ENCODE results near the gene MRPL42.
A peak's percentile ranks its signal among the peaks of the same experiment; 100 is the strongest.
"Not testable (repeated sequence)": the region's sequence is repeated elsewhere in the genome, so short reads cannot be mapped to it uniquely, and the experiment has no call there.

Gene MRPL42

DNA sequence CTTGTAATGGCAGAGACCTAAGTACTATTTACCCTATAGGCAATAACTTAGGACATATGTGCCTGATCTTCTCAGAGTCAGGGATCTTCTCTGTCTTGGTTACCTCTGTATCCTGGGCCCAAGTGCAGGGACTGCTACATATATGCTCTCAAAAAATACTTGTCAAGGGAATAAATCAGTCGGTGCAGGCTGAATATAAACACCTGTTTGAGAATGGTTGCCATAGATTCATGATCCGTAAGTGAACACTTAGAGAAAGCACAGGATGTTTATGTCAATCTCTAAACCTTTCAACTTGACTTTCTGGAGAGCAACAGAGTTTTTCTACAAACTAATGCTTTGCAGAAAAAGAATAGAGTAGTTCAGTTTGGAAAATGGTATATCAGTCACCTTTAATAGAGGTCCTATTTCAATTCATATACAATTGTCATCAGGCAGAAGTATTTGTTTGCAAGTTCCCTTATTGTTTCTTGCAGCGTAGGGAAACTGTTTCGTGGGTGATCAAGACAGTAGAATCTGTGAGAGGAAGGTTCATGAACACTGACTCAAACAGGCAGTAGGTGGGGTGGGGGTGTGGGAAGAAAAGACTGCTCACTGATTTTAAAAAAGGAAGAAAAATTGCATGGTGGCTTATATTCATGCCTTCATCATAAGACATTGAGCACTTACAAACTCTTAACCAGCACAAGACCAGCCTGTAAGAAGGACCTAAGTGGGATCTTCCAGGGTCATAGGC, 19.6 kb upstream of the MRPL42 start:
- no peak for DNase-seq

DNA sequence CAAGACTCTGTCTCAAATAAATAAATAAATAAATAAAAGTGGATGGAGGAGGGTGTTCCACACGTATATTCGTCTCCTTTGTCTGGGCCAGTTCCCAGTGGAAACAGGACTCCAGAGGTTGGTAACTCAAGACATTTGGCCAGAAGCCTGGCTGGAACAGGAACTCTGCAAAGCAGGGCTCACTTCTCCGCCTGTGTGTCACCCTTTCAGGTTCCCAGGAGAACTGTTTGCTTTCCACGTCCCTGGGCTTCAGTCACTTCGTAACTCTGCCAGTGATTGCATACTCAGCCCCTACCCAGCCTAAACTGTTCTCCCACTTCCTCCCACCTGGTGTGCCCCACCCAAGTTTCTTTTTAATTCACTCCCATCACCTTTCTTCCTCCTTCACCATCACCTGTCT, 18.5 kb upstream of the MRPL42 start:
- no peak for DNase-seq

DNA sequence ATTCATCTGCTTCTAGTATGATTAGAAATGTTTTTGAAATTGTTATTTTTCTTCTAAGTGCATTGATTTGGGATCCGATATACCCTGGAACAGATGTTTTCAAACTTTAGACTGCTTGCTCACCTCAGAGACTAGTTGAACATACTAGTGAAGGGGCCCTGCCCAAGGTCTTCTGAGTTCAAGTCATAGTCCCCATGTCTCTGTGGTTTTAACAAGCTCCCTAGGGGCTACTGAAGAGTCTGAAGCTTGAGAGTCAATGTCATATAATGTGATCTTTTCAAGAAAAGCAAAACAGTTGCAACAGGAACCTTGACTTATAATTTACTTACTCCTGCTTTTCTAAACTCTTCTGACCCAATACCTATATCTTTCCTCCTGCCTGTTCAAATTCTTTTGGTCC, 18.0 kb upstream of the MRPL42 start:
- no peak for DNase-seq

DNA sequence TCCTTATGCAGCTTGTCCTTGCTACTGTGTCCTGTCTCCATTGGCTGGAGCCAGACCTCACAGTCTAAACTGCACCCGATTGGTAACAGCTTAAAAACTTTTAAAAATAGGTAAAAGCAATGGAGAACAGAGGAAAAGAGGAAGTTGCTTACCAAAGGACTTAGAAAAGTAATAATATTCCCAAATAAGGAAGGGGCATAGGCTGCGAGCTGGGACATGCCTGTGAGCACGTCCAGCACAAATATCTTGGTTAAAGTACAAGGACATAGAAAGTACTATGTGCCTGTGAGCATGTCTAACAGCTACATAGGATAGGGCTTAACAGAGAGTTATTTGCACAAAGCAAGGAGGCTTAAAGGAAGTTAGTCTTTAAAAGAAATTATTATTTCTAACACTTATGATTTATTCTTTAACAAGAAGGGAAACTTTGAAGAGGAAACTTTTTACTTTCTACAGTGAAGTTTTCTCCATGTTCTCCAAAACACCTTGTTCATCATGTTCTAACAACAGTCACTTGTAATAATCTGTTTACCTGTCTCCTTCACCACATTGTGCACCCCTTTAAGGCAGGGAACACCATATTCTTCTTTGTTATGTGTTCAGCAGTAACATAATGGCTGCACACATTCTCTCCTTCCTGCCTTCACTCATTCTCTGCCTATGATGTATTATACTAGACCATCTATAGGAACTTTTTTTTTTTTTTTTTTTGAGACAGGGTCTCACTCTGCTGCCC, 15.7 kb upstream of the MRPL42 start:
- DNase-seq, result no peak

DNA sequence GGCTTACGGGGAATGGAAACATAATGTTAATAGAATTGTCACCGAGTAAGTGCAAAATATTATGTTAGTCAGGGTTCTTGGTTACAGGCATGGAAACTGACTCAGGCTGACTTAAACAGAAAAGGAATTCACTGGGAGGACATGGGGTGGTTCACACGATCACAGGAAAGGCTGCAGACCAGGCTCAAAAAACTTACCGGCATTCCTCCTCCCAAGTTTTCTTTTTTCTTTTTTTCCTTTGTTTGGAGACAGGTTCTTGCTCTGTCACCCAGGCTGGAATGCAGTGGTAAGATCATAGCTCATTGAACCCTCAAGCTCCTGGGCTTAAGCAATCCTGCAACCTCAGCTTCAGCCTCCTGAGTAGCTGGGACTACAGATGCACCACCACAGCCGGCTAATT, 13.7 kb upstream of the MRPL42 start:
- DNase-seq, result no peak

DNA sequence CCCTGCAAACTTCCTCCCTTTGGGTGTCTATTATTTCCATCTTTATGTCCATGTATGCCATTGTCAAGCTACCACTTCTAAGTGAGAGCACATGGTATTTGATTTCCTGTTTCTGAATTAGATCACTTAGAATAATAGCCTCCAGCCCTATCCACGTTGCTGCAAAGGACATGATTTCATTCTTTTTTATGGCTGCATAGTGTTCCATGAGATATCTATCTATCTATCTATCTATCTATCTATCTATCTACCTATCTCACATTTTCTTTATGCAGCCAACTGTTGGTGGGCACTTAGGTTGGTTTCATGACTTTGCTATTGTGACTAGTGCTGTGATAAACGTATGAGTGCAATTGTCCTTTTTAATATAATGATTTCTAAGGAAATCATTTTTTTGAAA, 11.2 kb upstream of the MRPL42 start:
- DNase-seq, result no peak

DNA sequence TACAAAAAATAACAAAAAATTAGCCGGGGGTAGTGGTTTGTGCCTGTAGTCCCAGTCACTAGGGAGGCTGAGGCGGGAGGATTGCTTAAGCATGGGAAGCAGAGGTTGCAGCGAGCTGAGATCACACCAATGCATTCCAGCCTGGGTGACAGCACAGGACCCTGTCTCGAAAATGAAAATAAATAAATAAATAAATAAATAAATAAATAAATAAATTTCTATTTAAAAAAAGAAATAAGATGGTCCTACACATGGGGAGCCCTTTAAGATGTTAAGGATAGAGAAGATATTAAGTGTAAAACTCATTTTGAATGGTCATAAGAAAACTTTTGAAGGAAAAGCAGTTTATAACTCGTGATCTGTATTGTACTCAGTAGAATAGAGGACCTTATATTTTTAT, 8.2 kb upstream of the MRPL42 start:
- DNase-seq, result no peak

DNA sequence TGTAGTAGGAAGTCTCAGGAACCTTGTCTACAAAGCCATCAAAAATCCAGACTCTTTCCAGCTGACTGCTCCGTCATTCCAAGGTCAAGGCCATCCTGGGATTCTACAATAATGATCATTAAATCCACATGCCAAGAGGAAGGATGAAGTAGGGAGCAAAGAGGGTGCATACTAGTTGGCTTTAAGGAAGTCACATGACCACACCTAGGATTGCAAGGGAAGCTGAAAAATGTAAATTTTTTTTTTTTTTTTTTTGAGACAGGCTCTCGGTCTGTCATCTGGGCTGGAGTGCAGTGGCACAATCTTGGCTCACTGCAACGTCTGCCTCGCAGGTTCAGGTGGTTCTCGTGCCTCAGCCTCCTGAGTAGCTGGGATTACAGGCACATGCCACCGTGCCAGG, 7.3 kb upstream of the MRPL42 start:
- no peak for DNase-seq

DNA sequence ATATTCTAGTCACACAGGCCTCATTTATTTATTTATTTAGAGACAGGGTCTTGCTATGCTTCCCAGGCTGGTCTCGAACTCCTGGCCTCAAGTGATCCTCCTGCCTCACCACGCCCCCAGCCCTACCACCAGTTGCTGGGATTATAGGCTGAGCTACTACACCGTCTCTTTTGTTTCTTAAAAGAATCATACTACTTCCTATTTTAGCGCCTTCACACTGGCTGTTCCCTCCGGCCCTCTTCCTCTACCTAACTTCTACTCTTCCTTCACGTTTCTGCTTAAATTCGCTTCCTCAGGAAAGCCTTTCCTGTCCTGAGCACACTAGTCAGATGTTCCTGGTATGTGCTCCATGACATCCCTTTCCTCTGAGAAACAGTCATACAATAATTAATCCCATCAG, 6.4 kb upstream of the MRPL42 start:
- DNase-seq, result no peak

DNA sequence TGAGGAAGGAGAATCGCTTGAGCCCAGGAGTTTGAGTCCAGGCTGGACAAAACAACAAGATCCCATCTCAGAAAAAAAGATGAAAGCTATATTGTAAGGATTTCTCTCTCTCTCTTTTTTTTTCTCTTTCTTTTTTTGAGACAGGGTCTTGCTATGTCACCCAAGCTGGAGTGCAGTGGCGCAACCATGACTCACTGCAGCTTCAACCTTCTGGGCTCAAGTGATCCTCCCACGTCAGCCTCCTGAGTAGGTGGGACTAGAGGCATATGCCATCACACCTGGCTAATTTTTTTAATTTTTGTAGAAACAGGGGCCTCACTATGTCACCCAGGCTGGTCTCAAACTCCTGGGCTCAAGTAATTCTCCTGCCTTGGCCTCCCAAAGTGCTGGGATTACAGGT, 5.8 kb upstream of the MRPL42 start:
- DNase-seq, result peak; percentile 12

DNA sequence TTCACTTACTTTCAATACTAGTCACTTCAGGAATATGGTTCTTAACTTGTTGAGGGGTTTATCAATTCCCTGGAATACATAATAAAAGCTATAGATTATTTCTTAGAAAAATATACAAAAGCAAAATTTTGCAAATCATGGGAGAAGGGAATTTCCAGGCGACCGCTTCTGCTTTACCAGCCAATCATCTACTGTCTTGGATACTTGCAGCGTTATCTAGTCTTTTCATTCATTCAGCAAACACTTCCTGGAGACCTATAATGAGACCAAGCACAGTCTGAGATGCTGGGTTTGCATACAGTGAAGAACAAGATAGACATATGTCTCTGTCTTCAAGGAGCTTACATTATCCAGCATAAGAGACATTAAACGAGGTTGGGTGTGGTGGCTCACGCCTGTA, 1.5 kb upstream of the MRPL42 start:
- no peak for DNase-seq

DNA sequence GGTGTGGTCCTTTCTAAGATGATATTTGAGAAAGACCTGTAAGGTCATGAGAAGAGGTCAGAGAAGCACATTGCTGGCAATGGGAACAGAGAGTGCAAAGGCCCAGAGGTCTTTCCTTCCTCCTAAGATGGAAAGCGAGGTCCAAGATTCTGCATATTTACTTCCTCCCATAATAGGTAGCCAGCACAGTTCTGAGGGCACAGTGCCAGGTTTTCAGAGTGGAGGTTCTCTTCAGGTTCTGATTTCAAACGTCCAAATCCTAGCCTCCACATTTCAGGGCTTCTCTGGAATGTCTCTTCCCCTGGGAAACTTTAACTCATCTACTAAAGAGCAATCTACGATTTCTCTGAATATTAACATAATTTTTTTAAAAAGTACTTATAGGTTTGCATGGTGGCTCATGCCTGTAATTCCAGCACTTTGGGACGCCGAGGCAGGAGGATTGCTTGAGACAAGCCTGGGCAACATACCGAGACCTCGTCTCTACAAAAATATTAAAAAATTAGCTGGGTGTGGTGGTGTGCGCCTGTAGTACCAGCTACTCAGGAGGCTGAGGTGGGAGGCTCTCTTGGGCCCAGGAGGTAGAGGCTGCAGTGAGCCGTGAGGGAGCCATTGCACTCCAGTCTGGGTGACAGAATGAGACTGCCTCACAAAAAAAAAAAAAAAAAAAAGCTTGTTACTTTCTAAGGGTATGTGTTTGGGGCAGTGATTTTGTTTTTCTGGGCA, 526 bp upstream of the MRPL42 start:
- DNase-seq, result no peak

DNA sequence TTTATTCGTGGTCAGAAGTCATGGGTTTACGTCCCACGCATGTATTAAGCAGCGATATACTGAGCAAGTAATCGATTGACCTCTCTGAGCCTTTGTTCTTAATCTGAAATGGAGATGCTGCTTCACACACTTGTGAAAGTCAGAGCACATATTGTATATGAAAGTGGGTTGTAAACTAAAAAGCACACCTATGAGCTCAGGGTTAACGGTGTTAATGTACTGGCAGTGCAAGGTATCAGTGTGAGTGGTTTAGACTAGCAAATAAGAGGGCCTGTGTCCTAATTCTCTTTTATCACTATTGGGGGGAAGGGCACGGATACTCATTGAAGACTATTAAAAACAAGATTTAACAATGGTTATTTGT, 676 bp downstream of the MRPL42 start:
- peak; percentile 64 for DNase-seq

DNA sequence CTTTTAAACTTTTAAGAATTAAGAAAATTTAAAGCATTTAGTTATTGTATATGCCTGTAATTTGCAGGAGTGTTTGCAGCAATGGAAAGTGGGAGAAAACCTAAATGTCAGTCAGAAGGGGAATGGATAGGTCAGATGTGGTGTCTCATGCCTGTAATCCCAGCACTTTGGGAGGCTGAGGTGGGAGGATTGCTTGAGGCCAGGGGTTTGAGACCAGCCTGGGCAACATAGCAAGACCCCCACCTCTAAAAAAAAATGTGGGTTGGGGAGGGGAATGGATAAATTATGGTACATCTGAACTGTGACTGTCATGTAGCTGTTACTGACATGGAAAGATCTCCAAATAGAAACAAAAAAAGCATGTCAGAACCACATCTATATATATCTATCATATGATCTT, 2.1 kb downstream of the MRPL42 start:
- no peak for DNase-seq

DNA sequence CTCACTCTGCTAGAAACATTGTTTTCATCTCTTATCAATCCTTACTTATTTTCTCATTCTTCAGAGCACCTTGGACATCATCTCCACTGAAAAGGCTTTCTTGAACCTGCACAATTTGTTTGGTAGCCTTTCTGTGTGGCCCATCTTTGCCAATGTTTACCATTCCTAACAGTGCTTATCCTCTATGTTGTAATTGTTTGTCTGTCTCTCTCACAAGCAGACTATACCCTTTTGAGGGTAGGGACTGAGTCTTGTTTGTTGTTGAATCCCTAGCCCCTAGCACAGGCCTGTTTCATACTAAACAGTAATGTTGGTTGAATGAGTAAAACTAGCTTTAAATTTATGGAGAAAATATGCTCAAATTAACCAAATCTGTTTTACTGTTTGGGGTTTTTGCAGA, 9.2 kb downstream of the MRPL42 start:
- DNase-seq, result no peak

DNA sequence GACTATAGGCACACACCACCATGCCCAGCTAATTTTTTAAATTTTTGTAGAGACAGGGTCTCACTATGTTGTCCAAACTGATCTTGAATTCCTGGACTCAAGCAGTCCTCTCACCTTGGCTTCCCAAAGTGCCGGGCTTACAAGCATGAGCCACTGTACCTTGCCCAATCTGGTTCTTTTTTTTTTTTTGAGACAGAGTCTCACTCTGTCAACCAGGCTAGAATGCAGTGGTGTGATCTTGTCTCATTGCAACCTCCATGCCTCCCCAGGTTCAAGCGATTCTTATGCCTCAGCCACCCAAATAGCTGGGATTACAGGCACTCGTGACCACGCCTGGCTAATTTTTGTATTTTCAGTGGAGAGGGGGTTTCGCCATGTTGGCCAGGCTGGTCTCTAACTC, 15.4 kb downstream of the MRPL42 start:
- DNase-seq, result no peak

DNA sequence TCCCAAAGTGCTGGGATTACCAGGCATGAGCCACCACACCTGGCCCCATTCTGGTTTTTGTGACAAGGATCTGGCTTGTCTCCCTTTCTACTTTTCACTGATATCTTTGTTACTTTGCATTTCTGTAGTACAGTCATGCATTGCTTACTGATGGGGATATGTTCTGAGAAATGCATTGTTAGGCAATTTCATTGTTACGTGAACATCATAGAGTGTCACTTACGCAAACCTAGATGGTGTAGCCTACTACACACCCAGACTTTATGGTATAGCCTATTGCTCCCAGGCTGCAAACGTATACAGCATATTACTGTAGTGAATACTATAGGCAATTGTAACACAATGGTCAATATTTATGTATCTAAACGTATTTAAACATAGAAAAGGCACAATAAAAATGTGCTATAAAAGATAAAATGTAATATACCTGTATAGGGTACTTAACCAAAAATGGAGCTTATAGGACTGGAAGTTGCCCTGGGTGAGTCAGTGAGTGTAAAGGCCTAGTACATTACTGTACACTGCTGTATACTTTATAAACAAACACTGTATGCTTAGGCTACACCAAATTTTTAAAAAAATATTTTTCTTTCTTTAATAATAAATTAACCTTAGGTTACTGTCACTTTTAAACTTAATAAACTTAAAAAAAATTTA, 16.0 kb downstream of the MRPL42 start:
- DNase-seq, result no peak

DNA sequence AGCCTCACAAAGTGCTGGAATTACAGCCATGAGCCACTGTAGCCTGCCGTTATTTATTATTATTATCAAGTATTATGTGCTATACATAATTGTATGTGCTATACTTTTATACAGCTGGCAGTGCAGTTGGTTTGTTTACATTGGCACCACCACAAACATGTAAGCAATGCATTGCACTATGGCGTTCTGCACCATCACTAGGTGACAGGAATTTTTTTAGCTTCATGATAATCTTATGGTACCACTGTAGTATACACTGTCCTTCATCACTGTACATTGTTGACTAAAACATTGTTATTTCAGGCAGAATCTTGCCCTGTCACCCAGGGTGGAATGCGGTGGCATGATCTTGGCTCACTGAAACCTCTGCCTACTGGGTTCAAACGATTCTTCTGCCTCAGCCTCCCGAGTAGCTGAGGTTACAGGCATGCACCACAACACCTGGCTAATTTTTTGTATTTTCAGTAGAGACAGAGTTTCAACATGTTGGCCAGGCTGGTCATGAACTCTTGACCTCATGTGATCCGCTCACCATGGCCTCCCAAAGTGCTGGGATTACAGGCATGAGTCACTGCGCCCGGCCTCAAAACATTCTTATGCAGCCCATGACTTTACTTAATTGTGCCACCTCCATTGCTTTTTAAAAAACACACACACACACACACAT, 17.1 kb downstream of the MRPL42 start:
- no peak for DNase-seq

DNA sequence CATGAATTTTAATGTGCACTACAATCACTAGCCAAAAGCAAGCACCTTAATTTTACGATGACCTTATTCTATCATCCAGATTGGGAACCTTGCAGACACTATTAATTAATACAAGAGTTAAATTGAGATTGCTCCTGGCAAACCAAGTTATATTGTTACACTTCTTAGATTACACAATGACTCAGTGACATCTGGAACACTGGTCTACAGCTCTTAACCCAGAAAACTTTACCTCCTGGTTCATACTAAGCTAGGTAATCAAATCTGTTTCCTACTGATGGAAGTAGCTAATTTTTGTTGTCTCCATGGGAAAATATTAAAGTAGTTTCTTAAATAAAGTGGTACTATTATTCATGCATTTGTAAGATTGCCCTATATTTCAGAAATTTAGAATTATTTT, 25.5 kb downstream of the MRPL42 start:
- DNase-seq, result not testable (repeated sequence)

DNA sequence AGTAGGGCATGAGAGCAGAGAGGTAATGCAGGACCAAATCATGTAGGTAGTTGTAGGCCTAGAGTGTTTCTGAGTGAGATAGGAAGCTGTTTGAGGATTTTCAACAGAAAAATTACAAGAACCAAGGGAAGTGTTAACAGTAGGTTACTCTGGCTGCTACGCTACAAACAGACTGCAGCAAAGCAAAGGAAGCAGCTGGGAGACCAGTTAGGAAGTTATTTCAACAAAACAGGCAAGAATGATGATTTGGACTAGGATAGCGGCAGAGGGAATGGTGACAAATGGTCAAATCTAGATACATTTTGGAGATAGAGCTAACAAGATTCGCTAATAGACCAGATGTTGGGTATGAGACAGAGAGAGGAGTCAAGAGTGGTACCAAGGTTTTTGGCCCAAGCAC, 26.8 kb downstream of the MRPL42 start:
- DNase-seq, result no peak

DNA sequence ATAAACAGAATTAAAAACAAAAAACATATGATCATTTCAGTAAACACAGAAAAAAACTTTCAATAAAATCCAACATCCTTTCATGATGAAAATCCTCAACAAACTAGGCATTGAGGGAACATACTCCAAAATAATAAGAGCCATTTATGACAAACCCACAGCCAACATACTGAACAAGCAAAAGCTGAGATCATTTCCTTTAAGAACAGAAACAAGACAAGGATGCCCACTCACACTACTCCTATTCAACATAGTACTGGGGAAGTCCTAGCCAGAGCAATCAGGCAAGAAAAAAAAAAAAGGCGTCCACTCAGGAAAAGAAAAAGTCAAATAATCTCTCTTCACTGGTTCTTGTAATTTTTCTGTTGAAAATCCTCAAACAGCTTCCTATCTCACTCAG, 30.1 kb downstream of the MRPL42 start:
- DNase-seq, result no peak

DNA sequence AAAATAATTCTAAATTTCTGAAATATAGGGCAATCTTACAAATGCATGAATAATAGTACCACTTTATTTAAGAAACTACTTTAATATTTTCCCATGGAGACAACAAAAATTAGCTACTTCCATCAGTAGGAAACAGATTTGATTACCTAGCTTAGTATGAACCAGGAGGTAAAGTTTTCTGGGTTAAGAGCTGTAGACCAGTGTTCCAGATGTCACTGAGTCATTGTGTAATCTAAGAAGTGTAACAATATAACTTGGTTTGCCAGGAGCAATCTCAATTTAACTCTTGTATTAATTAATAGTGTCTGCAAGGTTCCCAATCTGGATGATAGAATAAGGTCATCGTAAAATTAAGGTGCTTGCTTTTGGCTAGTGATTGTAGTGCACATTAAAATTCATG, 31.5 kb downstream of the MRPL42 start:
- DNase-seq, result not testable (repeated sequence)

DNA sequence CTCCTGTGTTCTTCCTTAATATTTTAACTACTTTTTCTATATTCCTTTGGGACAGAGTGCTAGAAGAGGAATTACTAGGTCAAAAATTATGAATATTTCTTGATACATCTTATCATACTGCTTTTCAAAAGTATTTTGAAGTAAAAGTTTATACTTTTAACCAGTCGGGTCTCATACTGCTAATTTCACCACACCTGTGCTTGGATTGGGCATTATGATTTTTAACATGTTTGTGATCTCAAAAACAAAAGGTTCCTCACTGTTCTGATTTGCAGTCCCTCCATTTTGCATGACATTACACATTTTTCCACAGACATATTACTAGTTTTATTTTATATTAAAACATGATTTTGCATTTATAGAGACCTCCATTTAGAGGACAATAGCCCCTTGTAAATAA, 32.9 kb downstream of the MRPL42 start:
- no peak for DNase-seq

Data from DMS53 (cell line).